Loucy (cell line): ENCODE data around the gene STXBP3.

Experiments
- EZH2phosphoT487 ChIP-seq: fragments of 200-600 bp; IDR thresholded peaks from 2 replicates; pipeline ENCODE4 v1.6.1; 2018; ENCODE audit warnings: antibody characterized with exemption, mild to moderate bottlenecking, moderate library complexity, borderline replicate concordance
- TF ChIP-seq, protein P1 (sequence below): fragments of 200-600 bp; sonication (generic); conservative IDR thresholded peaks from 2 replicates; pipeline ENCODE4 v1.5.1; 2014; ENCODE audit warnings: mild to moderate bottlenecking, antibody characterized with exemption, low read length

DNA sequence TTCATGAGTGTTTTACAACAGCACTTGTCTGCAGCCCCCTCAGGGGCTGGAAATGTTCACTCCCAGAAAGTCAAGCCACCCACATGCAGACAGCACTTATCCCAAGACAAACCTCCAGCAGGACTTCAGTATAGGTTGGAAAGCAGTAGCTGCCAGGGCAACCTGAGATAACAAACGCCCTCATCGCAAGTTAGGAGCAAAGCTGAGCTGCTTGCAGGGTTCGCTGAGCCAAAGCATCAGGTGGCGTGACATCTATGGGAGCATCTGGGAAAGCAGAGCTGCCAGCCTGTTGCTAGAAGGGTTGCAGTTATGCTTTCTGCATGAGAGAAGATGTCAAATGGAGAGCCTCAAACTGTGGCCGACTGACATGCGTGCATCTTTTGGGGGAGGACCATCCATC is 4.2 kb upstream of the STXBP3 start:
- TF ChIP-seq, protein P1, sequence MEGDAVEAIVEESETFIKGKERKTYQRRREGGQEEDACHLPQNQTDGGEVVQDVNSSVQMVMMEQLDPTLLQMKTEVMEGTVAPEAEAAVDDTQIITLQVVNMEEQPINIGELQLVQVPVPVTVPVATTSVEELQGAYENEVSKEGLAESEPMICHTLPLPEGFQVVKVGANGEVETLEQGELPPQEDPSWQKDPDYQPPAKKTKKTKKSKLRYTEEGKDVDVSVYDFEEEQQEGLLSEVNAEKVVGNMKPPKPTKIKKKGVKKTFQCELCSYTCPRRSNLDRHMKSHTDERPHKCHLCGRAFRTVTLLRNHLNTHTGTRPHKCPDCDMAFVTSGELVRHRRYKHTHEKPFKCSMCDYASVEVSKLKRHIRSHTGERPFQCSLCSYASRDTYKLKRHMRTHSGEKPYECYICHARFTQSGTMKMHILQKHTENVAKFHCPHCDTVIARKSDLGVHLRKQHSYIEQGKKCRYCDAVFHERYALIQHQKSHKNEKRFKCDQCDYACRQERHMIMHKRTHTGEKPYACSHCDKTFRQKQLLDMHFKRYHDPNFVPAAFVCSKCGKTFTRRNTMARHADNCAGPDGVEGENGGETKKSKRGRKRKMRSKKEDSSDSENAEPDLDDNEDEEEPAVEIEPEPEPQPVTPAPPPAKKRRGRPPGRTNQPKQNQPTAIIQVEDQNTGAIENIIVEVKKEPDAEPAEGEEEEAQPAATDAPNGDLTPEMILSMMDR: no peak
- TF ChIP-seq EZH2phosphoT487: no peak
